Fibroblast of skin of abdomen (primary cell): ENCODE results near the gene CSRP1.

ENCODE experiments used
- DNase-seq: peaks from one replicate; pipeline ENCODE4 v3.0.0-alpha.2; 2013

The CSRP1 gene

GRCh38 chr1:201513498-201514243 is 6.7 kb upstream of the CSRP1 start:
- no peak for DNase-seq

GRCh38 chr1:201511941-201512539 is 5.1 kb upstream of the CSRP1 start:
- no peak for DNase-seq

GRCh38 chr1:201511396-201511940 is 4.5 kb upstream of the CSRP1 start:
- no peak for DNase-seq

GRCh38 chr1:201510734-201511133 is 3.8 kb upstream of the CSRP1 start:
- no peak for DNase-seq

- DNase-seq: no peak
These were observed 2.9 kb upstream of the CSRP1 start for GRCh38 chr1:201509601-201510374.

- peak; percentile 61 for DNase-seq
These were observed 1.9 kb upstream of the CSRP1 start for GRCh38 chr1:201508809-201509208.

- no peak for DNase-seq
These were observed 395 bp upstream of the CSRP1 start for GRCh38 chr1:201507360-201507675.

- no peak for DNase-seq
These were observed 831 bp downstream of the CSRP1 start for GRCh38 chr1:201506092-201506491.

- peak; percentile 69 for DNase-seq
These were observed 1.4 kb downstream of the CSRP1 start for GRCh38 chr1:201505503-201505890.

GRCh38 chr1:201504799-201505502 is 2.0 kb downstream of the CSRP1 start:
- DNase-seq: no peak

GRCh38 chr1:201504179-201504631 is 2.7 kb downstream of the CSRP1 start:
- no peak for DNase-seq

- peak; percentile 99 for DNase-seq
These were observed 3.3 kb downstream of the CSRP1 start for GRCh38 chr1:201503397-201504176.

- no peak for DNase-seq
These were observed 4.4 kb downstream of the CSRP1 start for GRCh38 chr1:201502511-201502857.

- no peak for DNase-seq
These were observed 5.0 kb downstream of the CSRP1 start for GRCh38 chr1:201501812-201502510.

GRCh38 chr1:201501144-201501543 is 5.8 kb downstream of the CSRP1 start:
- DNase-seq: peak; percentile 74

GRCh38 chr1:201500670-201501120 is 6.2 kb downstream of the CSRP1 start:
- DNase-seq: no peak

GRCh38 chr1:201499795-201500669 is 6.9 kb downstream of the CSRP1 start:
- no peak for DNase-seq

- DNase-seq: no peak
These were observed 7.7 kb downstream of the CSRP1 start for GRCh38 chr1:201499191-201499590.

GRCh38 chr1:201498621-201499020 is 8.3 kb downstream of the CSRP1 start:
- no peak for DNase-seq

- DNase-seq: no peak
These were observed 8.9 kb downstream of the CSRP1 start for GRCh38 chr1:201497935-201498509.
